ENCODE results near the gene SH3BP4.

GRCh38 chr2:234955091-234955591 is 3.3 kb downstream of the SH3BP4 start:
- TF ChIP-seq POLR2A (IDR thresholded peaks at IDR 0.05): no peak
- TF ChIP-seq CTCF (IDR thresholded peaks at IDR 0.05): no peak

Measured in uterus (tissue), 2 donors.